B cell (primary cell): ENCODE data around the gene ZC3H18. TPM values are rescaled to one million over a fixed set of nuclear protein-coding genes. Genes with fewer than 3 reads are reported as not detected.

Source experiments
- ATAC-seq: fragments of 200-7000 bp; cut with Tn5 transposase; one replicate; pipeline ENCODE4 v1.10.0; 2021; ENCODE audit warnings: low read depth, mild to moderate bottlenecking, moderate number of reproducible peaks, moderate library complexity
- CTCF ChIA-PET: fragments of 350-600 bp; sonication (Branson Sonifier 250); formaldehyde crosslinking; loops from one replicate; lab custom pipeline; 2021; ENCODE audit warnings: antibody characterized with exemption, inconsistent platforms; lab: Charles Lee
- POLR2A ChIA-PET: fragments of 350-600 bp; sonication (Branson Sonifier 250); formaldehyde crosslinking; loops from one replicate; lab custom pipeline; 2021; ENCODE audit warnings: antibody characterized with exemption; lab: Charles Lee
- DNase-seq: peaks from one replicate; pipeline ENCODE4 v3.0.0; 2013
- H2AFZ ChIP-seq: 2 replicates; pipeline ENCODE4 v1.6.1; 2012; ENCODE audit warnings: mild to moderate bottlenecking, low read depth, low read length; ENCODE audit not compliant: insufficient read depth, poor library complexity, severe bottlenecking
- H3K27ac ChIP-seq, 2 donors: 1 replicate in 1 of 2; 2 replicates in 1 of 2; pipeline ENCODE4 v1.5.1; 2012 to 2013; ENCODE audit warnings: low read length in 2 of 2, mild to moderate bottlenecking in 2 of 2, moderate library complexity in 1 of 2
- H3K27me3 ChIP-seq, 4 experiments: fragments of 200-600 bp in 1 of 4; sonication (generic) in 1 of 4; replicated peaks in 1 of 4; 1 replicate in 2 of 4; 2 replicates in 2 of 4; pipeline versions ENCODE4 v1.6.1 to v1.7.0; 2013 to 2016; ENCODE audit warnings: low read length in 3 of 4, mild to moderate bottlenecking in 2 of 4, mixed read lengths in 1 of 4, moderate library complexity in 1 of 4; ENCODE audit not compliant: insufficient read depth in 4 of 4, control insufficient read depth in 3 of 4; ENCODE audit errors: control extremely low read depth in 1 of 4
- H3K36me3 ChIP-seq, 2 experiments: replicated peaks in 1 of 2; 1 replicate in 1 of 2; 2 replicates in 1 of 2; pipeline versions ENCODE4 v1.6.1 to v1.7.1; 2013; ENCODE audit warnings: low read length in 1 of 2; ENCODE audit not compliant: insufficient read depth in 2 of 2, control insufficient read depth in 1 of 2; ENCODE audit errors: control extremely low read depth in 1 of 2, extremely low read depth in 1 of 2
- H3K4me1 ChIP-seq, 2 donors: fragments of 200-600 bp in 1 of 2; sonication (generic) in 1 of 2; 1 replicate in 1 of 2; 2 replicates in 1 of 2; pipeline versions ENCODE4 v1.5.1 to v1.6.1; 2013 to 2017; ENCODE audit warnings: low read length in 2 of 2; ENCODE audit not compliant: control insufficient read depth in 2 of 2, insufficient read depth in 2 of 2
- H3K4me2 ChIP-seq: replicated peaks from 2 replicates; pipeline ENCODE3; 2012; ENCODE audit warnings: mild to moderate bottlenecking, low read depth, low read length; ENCODE audit not compliant: poor library complexity, severe bottlenecking
- H3K4me3 ChIP-seq, 5 experiments: fragments of 200-600 bp in 1 of 5; sonication (generic) in 1 of 5; 1 replicate in 3 of 5; 2 replicates in 2 of 5; pipeline versions ENCODE4 v1.5.1 to v1.7.0; 2011 to 2016; ENCODE audit warnings: low read length in 4 of 5, mild to moderate bottlenecking in 4 of 5, low read depth in 2 of 5, control low read depth in 1 of 5, moderate library complexity in 1 of 5; ENCODE audit not compliant: insufficient read depth in 1 of 5; ENCODE audit errors: control extremely low read depth in 1 of 5, extremely low read depth in 1 of 5
- H3K79me2 ChIP-seq: fragments of 200-600 bp; sonication (generic); one replicate; pipeline ENCODE4 v1.6.0; 2016; ENCODE audit warnings: low read length; ENCODE audit not compliant: control insufficient read depth, insufficient read depth
- H3K9ac ChIP-seq: fragments of 200-600 bp; sonication (generic); 2 replicates; pipeline ENCODE4 v1.6.1; 2017; ENCODE audit warnings: mild to moderate bottlenecking, low read length, moderate library complexity
- H3K9me3 ChIP-seq, 3 donors: one replicate each; pipeline versions ENCODE4 v1.6.1 to v1.7.1; 2013; ENCODE audit warnings: low read length in 2 of 3; ENCODE audit not compliant: control insufficient read depth in 2 of 3, insufficient read depth in 1 of 3; ENCODE audit errors: control extremely low read depth in 1 of 3
- H4K20me1 ChIP-seq: 2 replicates; pipeline ENCODE4 v1.6.0; 2012; ENCODE audit warnings: mild to moderate bottlenecking, low read length; ENCODE audit not compliant: insufficient read depth, control insufficient read depth, poor library complexity, severe bottlenecking
- H3K27ac Mint-ChIP-seq: one replicate; pipeline ENCODE4 v1.8.0; 2021; ENCODE audit warnings: mixed read lengths
- H3K27me3 Mint-ChIP-seq: one replicate; pipeline ENCODE4 v1.8.0; 2021; ENCODE audit warnings: mixed read lengths
- H3K4me1 Mint-ChIP-seq: one replicate; pipeline ENCODE4 v1.8.0; 2021; ENCODE audit warnings: mixed read lengths
- H3K4me3 Mint-ChIP-seq: one replicate; pipeline ENCODE4 v1.8.0; 2021; ENCODE audit warnings: mixed read lengths
- H3K9me3 Mint-ChIP-seq: one replicate; pipeline ENCODE4 v1.8.0; 2022; ENCODE audit warnings: mixed read lengths; ENCODE audit not compliant: insufficient read depth
- CTCF ChIP-seq: fragments of 200-600 bp; IDR thresholded peaks from one replicate; pipeline ENCODE4 v1.8.0; 2022; ENCODE audit warnings: antibody characterized with exemption, mild to moderate bottlenecking
- EZH2 ChIP-seq: IDR thresholded peaks from 2 replicates; pipeline ENCODE4 v1.6.1; 2012; ENCODE audit warnings: borderline replicate concordance, low read depth, mild to moderate bottlenecking, moderate library complexity, low read length; ENCODE audit not compliant: insufficient read depth, poor library complexity, severe bottlenecking
- WGBS: methylation state at CpG from one replicate; pipeline ENCODE4 v1.1.5; 2013; ENCODE audit warnings: missing lambda C conversion rate; ENCODE audit not compliant: insufficient coverage; 5-methylcytosine and 5-hydroxymethylcytosine counted together
- intact Hi-C: fragments of 100-400 bp; cut with micrococcal nuclease; formaldehyde crosslinking; loops from one replicate; pipeline ENCODE4 v1.10.0; 2022
- polyA plus RNA-seq: library from polyadenylated mRNA; depleted of rRNA; stranded (reverse); fragments of >200 nt; gene quantifications from 2 replicates; pipeline ENCODE4 v1.2.3, GENCODE V29; 2012
- total RNA-seq, 2 donors: library from RNA; stranded (reverse); fragments of 120-200 nt in 1 of 2; gene quantifications; 1 replicate in 1 of 2; 2 replicates in 1 of 2; pipeline versions ENCODE4 v1.2.3 to v1.2.4, GENCODE V29; 2013 to 2022

ZC3H18 gene
- total and polyA plus RNA-seq, 2 donors (not counting 1 experiment from before 2014, with no cell fraction given) = 40.4 to 74.2 TPM

- Histone ChIP-seq H4K20me1 (no peaks in the 10 kb centered on the region), H3K4me3 (no peak overlapping the region), H3K27ac (no peak overlapping the region), H3K27me3 (peaks cover 0 to 27% (median 0%) of the 10 kb centered on the region in 4 experiments), H3K4me1 (peaks cover 0 to 24% of the 10 kb centered on the region in 2 donors), H3K36me3 (no peaks in the 10 kb centered on the region), H3K9me3 (peaks cover 0 to 16% (median 0%) of the 10 kb centered on the region in 3 donors), H3K4me2 (no peak overlapping the region), H2AFZ (no peak overlapping the region), H3K9ac (no peak overlapping the region), H3K79me2 (no peaks in the 10 kb centered on the region)
- Mint-ChIP-seq H3K9me3 (no peaks in the 10 kb centered on the region), H3K27ac (no peak overlapping the region), H3K4me1 (no peaks in the 10 kb centered on the region), H3K4me3 (no peak overlapping the region), H3K27me3 (peaks cover 16% of the 10 kb centered on the region)
- intact Hi-C loops = no loop called here
- POLR2A ChIA-PET = no interaction called here
- TF ChIP-seq CTCF (no peak), EZH2 (no peak)
- WGBS = 74% methylated on average over 8 of the region's 15 CpGs
- no peak for ATAC-seq
- no peak for DNase-seq
- CTCF ChIA-PET = no interaction called here
These were observed 13.8 kb upstream of the ZC3H18 start for GRCh38 chr16:88556294-88556988.
